Lung (tissue), 12 donors: ENCODE measurements around the gene S100PBP. TPM values are rescaled to one million over a fixed set of nuclear protein-coding genes. Genes with fewer than 3 reads are reported as not detected.

Source experiments
- ATAC-seq: fragments of 200-7000 bp; cut with Tn5 transposase; one replicate; pipeline ENCODE4 v1.9.1; 2020; ENCODE audit warnings: moderate number of reproducible peaks; ENCODE audit not compliant: insufficient read depth, low FRiP score
- DNase-seq, 3 donors: peaks; one replicate each; pipeline ENCODE4 v3.0.0-alpha.2; 2013 to 2017
- H3K27ac ChIP-seq, 2 donors: one replicate each; pipeline ENCODE4 v1.5.1; 2013; ENCODE audit warnings: mild to moderate bottlenecking in 2 of 2, moderate library complexity in 2 of 2, control low read depth in 1 of 2, inconsistent platforms in 1 of 2, low read depth in 1 of 2, low read length in 1 of 2
- H3K27me3 ChIP-seq, 3 donors: one replicate each; pipeline ENCODE4 v1.5.1; 2013; ENCODE audit warnings: low read length in 2 of 3; ENCODE audit not compliant: control insufficient read depth in 3 of 3, insufficient read depth in 3 of 3
- H3K36me3 ChIP-seq, 4 donors: one replicate each; pipeline ENCODE4 v1.5.1; 2013; ENCODE audit warnings: low read length in 4 of 4, mild to moderate bottlenecking in 1 of 4, moderate library complexity in 1 of 4; ENCODE audit not compliant: control insufficient read depth in 4 of 4, insufficient read depth in 4 of 4
- H3K4me1 ChIP-seq, 5 donors: one replicate each; pipeline ENCODE4 v1.5.1; 2013; ENCODE audit warnings: low read length in 5 of 5, mild to moderate bottlenecking in 2 of 5, moderate library complexity in 1 of 5; ENCODE audit not compliant: control insufficient read depth in 5 of 5, insufficient read depth in 5 of 5
- H3K4me3 ChIP-seq: one replicate; pipeline ENCODE4 v1.5.1; 2013; ENCODE audit warnings: mild to moderate bottlenecking, control low read depth, moderate library complexity
- H3K9ac ChIP-seq, 2 donors: one replicate each; pipeline ENCODE4 v1.5.1; 2013; ENCODE audit warnings: low read length in 2 of 2, control low read depth in 1 of 2; ENCODE audit not compliant: insufficient read depth in 1 of 2
- H3K9me3 ChIP-seq, 4 donors: one replicate each; pipeline ENCODE4 v1.5.1; 2013; ENCODE audit warnings: low read length in 3 of 4, mild to moderate bottlenecking in 1 of 4, moderate library complexity in 1 of 4; ENCODE audit not compliant: control insufficient read depth in 4 of 4, insufficient read depth in 3 of 4
- CTCF ChIP-seq: IDR thresholded peaks from 2 replicates; pipeline ENCODE4 v1.5.1; 2012; ENCODE audit warnings: mild to moderate bottlenecking; ENCODE audit errors: control extremely low read depth, extremely low read depth
- WGBS, 2 donors: extraction: QIAGEN DNeasy Blood & Tissue Kit; methylation state at CpG; one replicate each; pipeline ENCODE4 v1.1.7; 2013; 5-methylcytosine and 5-hydroxymethylcytosine counted together
- polyA plus RNA-seq, 2 donors: library from polyadenylated mRNA; stranded (reverse); fragments of 200-250 nt; gene quantifications; one replicate each; pipeline ENCODE4 v1.2.1, GENCODE V29; 2013
- total RNA-seq, 2 donors: library from RNA; depleted of rRNA in 1 of 2; stranded (reverse); fragments of >200 nt in 1 of 2; gene quantifications; one replicate each; pipeline ENCODE4 v1.2.1, GENCODE V29; 2014 to 2021
- donor health status: control.
- donor health status: control.
- donor health status: Bipolar disorder and iron deficiency.
- donor health status: healthy.
- donor health status: DM: yes; HTN: yes; CAD: no.

S100PBP gene
- total and polyA plus RNA-seq, 4 donors, result 7.4 to 56.6 (median 20.9) TPM

- no peak overlapping the region for H3K9ac ChIP-seq
- ATAC-seq (no peak), DNase-seq (no peak)
- no peaks in the 10 kb centered on the region for H3K36me3 ChIP-seq
- H3K27ac ChIP-seq, result no peak overlapping the region
- H3K4me1 ChIP-seq, result peaks cover 0 to 12% (median 3%) of the 10 kb centered on the region in 5 donors
- TF ChIP-seq CTCF, result no peak
- no peak overlapping the region for H3K4me3 ChIP-seq
- 90 to 91% methylated on average over 6 of the region's 6 CpGs for WGBS, 2 donors
- peaks cover 3 to 12% (median 8%) of the 10 kb centered on the region in 3 donors for H3K27me3 ChIP-seq
- H3K9me3 ChIP-seq, result peaks cover 0 to 3% (median 0%) of the 10 kb centered on the region in 4 donors
These were observed 77.2 kb downstream of the S100PBP start for GRCh38 chr1:32894681-32895080.

- Histone ChIP-seq H3K36me3 (no peaks in the 10 kb centered on the region), H3K27me3 (peaks cover 3 to 17% (median 11%) of the 10 kb centered on the region in 3 donors), H3K4me3 (no peak overlapping the region), H3K27ac (no peak overlapping the region), H3K9me3 (peaks cover 0 to 3% (median 0%) of the 10 kb centered on the region in 4 donors), H3K4me1 (peaks cover 0 to 12% (median 4%) of the 10 kb centered on the region in 5 donors), H3K9ac (no peak overlapping the region)
- ATAC-seq (no peak), DNase-seq (no peak)
- 93 to 97% methylated on average over 25 to 26 of the region's 26 CpGs for WGBS, 2 donors
- no peak for TF ChIP-seq CTCF
These were observed 78.1 kb downstream of the S100PBP start for GRCh38 chr1:32895325-32896215.

- no peak for TF ChIP-seq CTCF
These were observed 79.0 kb downstream of the S100PBP start for GRCh38 chr1:32896451-32896850.

More at GRCh38 chr1:32896451-32896850, 79.0 kb downstream of the S100PBP start:
- Histone ChIP-seq H3K9ac (no peak overlapping the region), H3K9me3 (peaks cover 0 to 3% (median 0%) of the 10 kb centered on the region in 4 donors), H3K27me3 (peaks cover 3 to 14% (median 14%) of the 10 kb centered on the region in 3 donors), H3K36me3 (no peaks in the 10 kb centered on the region), H3K4me3 (no peak overlapping the region), H3K4me1 (peaks cover 0 to 12% (median 4%) of the 10 kb centered on the region in 5 donors), H3K27ac (no peak overlapping the region)
- DNase-seq, result no peak
- ATAC-seq, result no peak
- WGBS, 2 donors, result 81% methylated on average over 5 of the region's 5 CpGs
